ENCODE measurements around the gene KLHL22.
A peak's percentile ranks its signal among the peaks of the same experiment; 100 is the strongest.
"Not testable (repeated sequence)": the region's sequence is repeated elsewhere in the genome, so short reads cannot be mapped to it uniquely, and the experiment has no call there.

KLHL22 gene

GRCh38 chr22:20466659-20467379 lies 28.8 kb downstream of the KLHL22 start:
- no peak for DNase-seq

- DNase-seq = no peak
Measured at GRCh38 chr22:20465759-20466077, 29.9 kb downstream of the KLHL22 start.

GRCh38 chr22:20464912-20465758 lies 30.5 kb downstream of the KLHL22 start:
- no peak for DNase-seq

GRCh38 chr22:20464096-20464614 lies 31.4 kb downstream of the KLHL22 start:
- peak; percentile 40 for DNase-seq

GRCh38 chr22:20463324-20464095 lies 32.1 kb downstream of the KLHL22 start:
- no peak for DNase-seq

GRCh38 chr22:20459862-20460261 lies 35.7 kb downstream of the KLHL22 start:
- no peak for DNase-seq

GRCh38 chr22:20459152-20459542 lies 36.4 kb downstream of the KLHL22 start:
- DNase-seq = no peak

- no peak for DNase-seq
Measured at GRCh38 chr22:20458530-20459151, 37.0 kb downstream of the KLHL22 start.

- DNase-seq = no peak
Measured at GRCh38 chr22:20457506-20458240, 37.9 kb downstream of the KLHL22 start.

GRCh38 chr22:20456722-20457076 lies 38.9 kb downstream of the KLHL22 start:
- DNase-seq = no peak

- peak; percentile 60 for DNase-seq
Measured at GRCh38 chr22:20456064-20456721, 39.4 kb downstream of the KLHL22 start.

GRCh38 chr22:20455709-20456063 lies 39.9 kb downstream of the KLHL22 start:
- DNase-seq = no peak

- no peak for DNase-seq
Measured at GRCh38 chr22:20453222-20453621, 42.4 kb downstream of the KLHL22 start.

- DNase-seq = no peak
Measured at GRCh38 chr22:20451920-20452319, 43.7 kb downstream of the KLHL22 start.

- not testable (repeated sequence) for DNase-seq
Measured at GRCh38 chr22:20451129-20451778, 44.3 kb downstream of the KLHL22 start.

- no peak for DNase-seq
Measured at GRCh38 chr22:20450551-20450906, 45.1 kb downstream of the KLHL22 start.

- DNase-seq = no peak
Measured at GRCh38 chr22:20449819-20450550, 45.6 kb downstream of the KLHL22 start.

- DNase-seq = no peak
Measured at GRCh38 chr22:20448630-20449029, 47.0 kb downstream of the KLHL22 start.

GRCh38 chr22:20446383-20446970 lies 49.1 kb downstream of the KLHL22 start:
- no peak for DNase-seq

GRCh38 chr22:20444325-20444724 lies 51.3 kb downstream of the KLHL22 start:
- no peak for DNase-seq
